Erythroblast (primary cell): ENCODE results near the gene L3HYPDH.

Experiments
- GATA1 ChIP-seq: IDR thresholded peaks from 2 replicates; pipeline ENCODE4 v1.6.1; 2011; ENCODE audit warnings: low read depth, mild to moderate bottlenecking, control low read depth, low read length, moderate library complexity
- POLR2A ChIP-seq: IDR thresholded peaks from 2 replicates; pipeline ENCODE4 v1.6.1; 2011; ENCODE audit warnings: mild to moderate bottlenecking, low read length

DNA sequence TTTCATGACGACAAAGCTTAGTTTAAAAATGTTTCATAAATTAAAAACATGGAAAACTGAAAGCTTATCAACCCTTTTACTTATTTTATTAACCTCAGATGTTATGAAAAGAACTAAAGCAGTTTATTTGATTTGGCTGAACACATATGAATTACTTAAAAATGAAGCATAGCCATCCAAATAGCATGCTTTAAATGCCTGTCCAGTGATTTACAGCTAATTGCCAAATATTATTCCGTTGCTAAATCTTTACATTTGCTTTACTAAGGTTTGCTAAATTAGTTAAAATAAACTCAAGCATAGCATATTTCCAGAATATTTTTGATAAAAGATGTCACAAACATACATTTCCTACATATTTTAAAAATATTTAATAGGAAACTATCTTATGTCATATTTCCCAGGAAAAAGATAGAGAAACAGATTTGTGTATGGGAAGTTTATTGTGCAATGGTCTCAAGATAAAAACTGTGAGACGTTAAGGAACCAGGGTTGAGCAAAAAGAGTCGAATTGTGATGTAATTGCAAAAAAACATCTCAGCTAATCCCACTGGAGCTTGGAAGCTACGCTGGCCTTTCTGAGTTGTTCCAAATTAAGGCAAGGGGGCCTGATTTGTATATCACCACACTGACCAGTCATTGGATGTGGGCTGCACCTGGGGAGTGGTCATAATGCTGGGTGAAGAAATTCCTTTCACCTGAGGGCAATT is 44.8 kb downstream of the L3HYPDH start:
- no peak for TF ChIP-seq POLR2A
- no peak for TF ChIP-seq GATA1
